Stimulated activated CD4-positive, alpha-beta T cell treated with anti-CD3 and anti-CD28 coated beads, Interleukin-4, amount 100 ng/mL, for 4 hours (primary cell): Measurements from ENCODE around the gene BLM.
"Not testable (repeated sequence)": the region's sequence is repeated elsewhere in the genome, so short reads cannot be mapped to it uniquely, and the experiment has no call there.

Experiments used
- DNase-seq, 2 experiments: peaks; one replicate each; pipeline ENCODE4 v3.0.0-alpha.2; 2020

Gene BLM

GRCh38 chr15:90825115-90825899 is 108.2 kb downstream of the BLM start:
- not testable (repeated sequence) for DNase-seq

GRCh38 chr15:90826206-90826885 is 109.2 kb downstream of the BLM start:
- not testable (repeated sequence) for DNase-seq

- DNase-seq: no peak
These were observed 109.8 kb downstream of the BLM start for GRCh38 chr15:90826886-90827435.

GRCh38 chr15:90828111-90828510 is 111.0 kb downstream of the BLM start:
- no peak for DNase-seq

- no peak for DNase-seq
These were observed 112.0 kb downstream of the BLM start for GRCh38 chr15:90829126-90829525.

GRCh38 chr15:90829942-90830440 is 112.8 kb downstream of the BLM start:
- DNase-seq: peak in 1 of 2 experiments; percentile 10

- DNase-seq: no peak
These were observed 117.5 kb downstream of the BLM start for GRCh38 chr15:90834626-90835025.

GRCh38 chr15:90836296-90836871 is 119.2 kb downstream of the BLM start:
- DNase-seq: no peak

GRCh38 chr15:90837094-90837493 is 119.9 kb downstream of the BLM start:
- DNase-seq: no peak

GRCh38 chr15:90838139-90838538 is 121.0 kb downstream of the BLM start:
- DNase-seq: peak; percentile 75 to 92

GRCh38 chr15:90838544-90838943 is 121.4 kb downstream of the BLM start:
- no peak for DNase-seq

GRCh38 chr15:90839187-90840071 is 122.3 kb downstream of the BLM start:
- DNase-seq: no peak

- DNase-seq: no peak
These were observed 123.2 kb downstream of the BLM start for GRCh38 chr15:90840157-90840855.

- DNase-seq: no peak
These were observed 123.8 kb downstream of the BLM start for GRCh38 chr15:90840954-90841353.

GRCh38 chr15:90844696-90845095 is 127.5 kb downstream of the BLM start:
- no peak for DNase-seq

GRCh38 chr15:90845201-90845949 is 128.2 kb downstream of the BLM start:
- DNase-seq: no peak

- not testable (repeated sequence) for DNase-seq
These were observed 132.3 kb downstream of the BLM start for GRCh38 chr15:90849424-90849823.

GRCh38 chr15:90851114-90851513 is 134.0 kb downstream of the BLM start:
- DNase-seq: no peak

- no peak for DNase-seq
These were observed 134.8 kb downstream of the BLM start for GRCh38 chr15:90851940-90852339.

- no peak for DNase-seq
These were observed 138.0 kb downstream of the BLM start for GRCh38 chr15:90855139-90855538.

GRCh38 chr15:90857337-90857736 is 140.2 kb downstream of the BLM start:
- DNase-seq: no peak
